Fibroblast of lung (primary cell): ENCODE results near the gene TRPC1.

Experiments
- CTCF ChIP-seq, 2 donors: IDR thresholded peaks in 1 of 2; conservative IDR thresholded peaks in 1 of 2; 1 replicate in 1 of 2; 2 replicates in 1 of 2; pipeline ENCODE4 v1.5.1; 2011 to 2012; ENCODE audit warnings: low read length in 2 of 2, control low read depth in 1 of 2, inconsistent platforms in 1 of 2, low read depth in 1 of 2, mild to moderate bottlenecking in 1 of 2
- EZH2 ChIP-seq: IDR thresholded peaks from 2 replicates; pipeline ENCODE4 v1.5.1; 2012; ENCODE audit warnings: low read length, control low read depth, mild to moderate bottlenecking; ENCODE audit errors: missing control alignments

GRCh38 chr3:142796823-142797222 is 73.0 kb downstream of the TRPC1 start:
- TF ChIP-seq CTCF (conservative IDR thresholded peaks at IDR 0.05 in 1 of 2, IDR thresholded peaks at IDR 0.05 in 1 of 2; ENCODE audit: low read depth in 1 of 2, low read length in 2 of 2) (no peak), EZH2 (no peak)
